HG03565 (cell line): ENCODE results near the gene CSF1.

Experiments used
- ATAC-seq: cut with Tn5 transposase; IDR thresholded peaks from one replicate; pipeline ENCODE4 v1.9.1; 2021; ENCODE audit warnings: mild to moderate bottlenecking, moderate library complexity; ENCODE audit not compliant: unreplicated experiment

Gene CSF1

DNA sequence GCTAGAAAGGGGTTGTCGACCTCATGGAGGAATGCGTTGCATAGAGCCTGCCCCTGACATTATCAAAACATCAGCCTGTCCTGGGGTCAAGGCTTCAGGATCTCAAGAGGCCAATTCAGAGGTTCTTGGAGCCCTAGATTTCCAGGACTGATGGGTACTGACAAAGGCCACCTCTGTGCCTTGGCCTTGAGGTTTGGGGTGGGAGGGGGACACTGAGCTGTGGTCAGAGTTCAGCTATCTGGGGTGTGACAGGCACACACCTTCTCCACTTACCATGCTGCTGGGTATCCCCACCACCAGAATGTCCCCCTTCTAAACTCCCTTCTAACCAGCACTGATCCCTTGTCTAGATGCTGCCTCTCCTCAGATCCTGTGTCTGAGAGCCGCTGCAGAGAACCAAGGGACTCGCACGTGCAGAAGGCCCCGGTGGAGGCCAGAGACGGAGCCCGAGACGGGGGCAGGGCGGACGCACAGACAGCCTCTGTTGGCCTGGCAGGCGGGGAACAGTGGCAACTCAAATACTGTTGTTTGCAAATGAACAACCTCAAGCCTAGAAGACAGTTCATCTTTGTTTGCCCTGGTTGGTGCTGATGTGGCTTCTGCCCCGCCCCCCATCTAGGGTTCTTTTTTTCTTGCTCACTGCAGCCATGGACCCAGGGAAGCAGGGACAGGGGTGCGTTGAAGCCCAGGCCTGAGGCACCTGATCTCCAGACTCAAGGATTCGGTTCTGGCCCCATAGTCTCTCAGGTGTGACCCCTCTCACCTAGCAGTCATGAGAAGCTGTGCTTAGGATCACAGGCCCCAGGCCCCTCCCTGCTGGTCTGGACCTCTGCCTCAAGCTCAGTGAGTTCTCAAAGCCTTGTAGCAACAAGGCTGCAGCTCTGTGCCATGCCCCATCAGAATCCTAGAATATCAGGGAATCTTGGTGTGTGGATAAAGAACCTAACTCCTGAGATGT is 28.1 kb upstream of the CSF1 start:
- ATAC-seq, result no peak

GRCh38 chr1:109883248-109883955 is 27.2 kb upstream of the CSF1 start:
- ATAC-seq, result no peak

- no peak for ATAC-seq
These were observed 26.3 kb upstream of the CSF1 start for GRCh38 chr1:109884242-109884891.

DNA sequence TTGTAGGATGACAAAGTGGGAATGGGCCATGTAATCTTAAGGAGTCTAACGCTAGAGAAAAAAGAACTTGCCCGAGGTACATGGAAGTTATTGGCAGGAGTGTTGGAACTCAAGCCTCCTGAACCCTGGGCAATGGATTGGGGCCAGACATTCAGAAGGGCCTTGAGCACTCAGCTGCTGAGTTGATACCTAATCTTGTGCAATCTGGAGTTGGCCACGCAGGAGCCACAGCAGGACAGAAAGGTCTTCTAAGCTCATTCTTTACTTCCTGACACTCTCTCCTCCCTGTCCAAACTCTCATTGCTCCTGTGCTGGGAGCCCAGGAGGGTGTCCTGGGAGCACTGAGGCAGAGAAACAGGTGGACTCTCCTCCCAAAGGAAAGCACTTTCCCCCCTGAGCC is 25.1 kb upstream of the CSF1 start:
- no peak for ATAC-seq

DNA sequence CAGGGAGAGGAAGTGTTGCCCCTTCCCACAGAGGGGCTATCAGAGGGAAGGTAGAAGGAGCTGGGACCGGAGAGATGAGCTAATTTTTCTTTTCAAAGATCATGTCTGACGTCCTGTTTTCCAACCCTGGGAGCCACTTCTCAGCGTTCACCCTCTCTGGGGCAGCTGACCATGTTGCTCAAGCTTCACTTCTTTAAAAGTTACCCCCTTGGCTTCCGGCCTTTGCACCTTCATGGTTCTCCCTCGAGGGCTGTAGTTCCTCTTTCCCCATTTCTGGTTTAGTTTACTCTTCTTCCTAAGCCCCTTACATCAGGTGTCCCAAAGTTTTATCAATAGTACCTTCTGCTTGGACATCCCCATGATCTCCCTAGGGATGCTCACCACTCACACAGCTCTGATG is 23.8 kb upstream of the CSF1 start:
- no peak for ATAC-seq

DNA sequence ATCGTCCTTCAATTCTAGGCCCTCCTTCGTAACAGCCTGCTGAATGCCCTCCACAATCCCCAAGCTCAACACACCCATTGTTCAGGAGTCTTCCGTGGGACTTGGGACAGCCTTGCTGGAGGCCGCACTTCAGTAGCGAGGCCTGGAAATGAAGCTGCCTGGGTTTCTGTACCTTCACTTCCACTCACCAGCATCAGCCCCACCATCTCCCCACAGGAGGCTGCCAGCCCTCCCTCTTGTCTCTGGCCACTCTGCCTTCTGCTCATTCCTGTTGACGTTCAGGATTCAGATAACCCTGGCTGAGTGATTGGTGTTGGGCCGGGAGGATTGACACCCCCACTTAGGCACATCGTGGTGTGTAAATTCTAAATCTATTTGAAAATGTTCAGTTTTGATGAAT is 23.4 kb upstream of the CSF1 start:
- ATAC-seq, result no peak

DNA sequence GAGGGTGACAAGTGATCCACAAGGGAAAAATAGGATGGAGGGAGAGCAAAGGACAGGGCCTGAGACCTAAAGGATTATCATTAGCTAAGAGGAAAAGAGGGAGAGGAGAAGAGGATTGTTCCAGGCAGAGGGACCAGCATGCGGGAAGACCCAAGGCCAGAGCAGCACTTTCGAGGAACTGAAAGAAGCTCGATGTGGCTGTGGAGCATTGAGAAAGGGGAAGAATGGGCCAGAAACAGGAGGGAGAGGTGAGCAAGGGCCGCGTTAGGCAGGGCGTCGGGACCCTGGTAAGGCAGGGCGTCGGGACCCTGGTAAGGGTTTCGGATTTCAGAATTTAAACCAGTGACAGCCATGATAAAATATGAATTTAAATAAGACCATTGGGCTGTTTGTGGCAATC is 22.8 kb upstream of the CSF1 start:
- no peak for ATAC-seq

DNA sequence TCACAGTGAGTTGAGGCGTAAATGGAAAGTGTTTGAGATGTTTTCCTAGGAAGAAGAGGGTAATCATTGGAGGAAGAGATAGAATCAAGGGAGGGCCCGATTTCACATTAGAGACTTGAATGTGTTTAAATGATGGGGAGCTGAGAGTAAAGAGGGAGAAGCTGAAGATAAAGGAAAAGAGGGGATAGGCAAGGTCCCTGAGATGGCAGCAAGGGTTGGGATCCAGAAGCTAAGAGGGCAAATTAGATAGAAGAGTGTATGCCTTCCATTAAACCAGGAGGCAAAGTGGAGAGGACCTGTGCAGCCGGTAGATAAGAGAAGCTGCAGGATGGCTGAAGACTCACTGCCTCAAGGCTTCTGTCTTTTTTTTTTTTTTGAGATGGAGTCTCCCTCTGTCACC is 21.6 kb upstream of the CSF1 start:
- no peak for ATAC-seq

GRCh38 chr1:109890115-109890953 is 20.3 kb upstream of the CSF1 start:
- no peak for ATAC-seq

- no peak for ATAC-seq
These were observed 18.7 kb upstream of the CSF1 start for GRCh38 chr1:109891930-109892329.

DNA sequence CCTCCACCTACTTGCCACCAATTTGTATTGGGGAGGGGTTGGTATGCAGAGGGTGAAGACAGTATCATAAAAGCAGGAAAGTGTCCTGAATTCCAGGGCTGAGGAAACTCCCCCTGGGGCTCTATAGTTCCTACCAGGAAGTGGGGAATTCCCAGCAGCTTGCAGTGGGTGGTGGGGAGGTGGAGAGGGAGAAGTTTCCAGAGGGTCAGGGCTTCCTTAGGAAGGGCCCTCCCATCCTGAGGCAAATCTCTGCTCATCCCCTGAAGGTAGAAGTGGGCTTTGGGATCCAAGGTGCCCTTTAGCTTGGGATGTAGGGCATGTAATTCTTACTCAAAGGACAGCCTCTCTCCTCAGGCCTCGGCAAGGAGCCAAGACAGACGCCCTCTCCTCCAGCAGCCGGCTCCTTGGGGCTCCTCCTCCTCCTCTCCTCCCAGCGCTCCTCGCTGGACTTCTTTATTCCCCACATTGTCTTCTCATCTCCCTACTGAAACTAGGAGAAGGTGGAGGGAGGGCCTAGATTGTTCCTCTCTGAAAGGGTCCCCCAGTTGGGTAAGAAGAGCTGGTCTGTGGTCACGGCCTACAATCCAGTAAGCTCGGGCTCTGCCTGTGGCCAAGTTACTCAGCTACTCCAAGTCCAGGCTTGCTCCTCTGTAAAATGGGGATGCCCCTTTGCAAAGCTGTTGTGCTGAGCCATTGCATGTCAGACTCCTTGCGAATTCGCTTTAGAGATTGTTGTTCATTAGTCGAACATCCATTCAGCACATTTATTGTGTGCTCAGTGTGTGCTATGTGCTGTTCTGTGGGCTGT is 17.9 kb upstream of the CSF1 start:
- ATAC-seq, result no peak

- ATAC-seq, result no peak
These were observed 17.0 kb upstream of the CSF1 start for GRCh38 chr1:109893532-109894171.

- peak; percentile 36 for ATAC-seq
These were observed 15.6 kb upstream of the CSF1 start for GRCh38 chr1:109894823-109895719.

GRCh38 chr1:109895720-109896504 is 14.7 kb upstream of the CSF1 start:
- no peak for ATAC-seq

DNA sequence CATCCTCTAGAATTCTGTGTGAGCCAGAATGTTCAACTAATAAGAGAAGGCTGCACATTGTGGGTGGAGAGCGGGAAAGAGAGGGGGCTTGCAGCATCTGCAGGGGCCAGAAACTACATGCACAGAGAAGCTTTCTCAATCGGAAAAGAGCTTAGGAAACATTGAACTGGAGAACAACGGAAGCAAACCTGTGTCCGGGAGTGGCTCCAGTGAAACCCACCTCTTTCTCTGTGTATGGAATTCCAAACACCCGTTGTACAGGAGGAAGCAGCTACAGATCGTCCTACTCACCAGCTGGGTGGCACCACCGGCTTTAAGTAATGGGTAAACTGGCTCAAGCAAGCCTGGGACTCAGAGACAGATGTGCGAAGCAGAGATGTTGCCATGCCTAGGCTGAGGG is 14.0 kb upstream of the CSF1 start:
- no peak for ATAC-seq

DNA sequence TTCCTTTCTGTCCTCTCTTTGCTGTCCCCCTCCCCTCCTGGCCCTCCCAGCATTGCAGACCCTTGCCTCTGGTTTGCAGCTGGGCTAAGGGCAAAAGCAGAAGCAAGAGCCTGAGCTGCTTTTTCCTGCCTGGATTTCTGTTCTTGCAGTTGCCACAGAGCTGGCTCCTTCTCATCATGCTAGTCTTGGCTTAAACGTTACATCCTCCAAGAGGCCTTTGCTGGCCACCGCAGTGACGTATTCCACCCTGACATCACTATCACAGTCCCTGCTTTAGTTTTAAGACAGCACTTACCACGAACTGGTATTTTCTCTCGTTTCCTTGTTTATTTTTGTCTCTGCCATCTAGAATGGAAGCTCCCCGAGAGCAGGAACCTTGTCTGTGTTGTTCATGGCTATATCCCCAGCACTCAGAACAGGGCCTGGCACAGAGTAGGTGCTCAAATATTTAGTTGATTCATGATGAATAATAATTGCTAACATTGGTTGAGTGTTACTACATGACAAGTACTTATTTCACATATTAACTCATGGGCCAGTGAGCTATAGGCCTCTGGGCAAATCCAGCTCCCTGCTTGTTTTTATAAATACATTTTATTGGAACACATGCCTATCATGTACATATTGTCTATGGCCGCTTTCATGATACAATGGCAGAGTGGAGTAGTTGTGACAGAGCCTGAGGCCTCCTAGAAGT is 13.2 kb upstream of the CSF1 start:
- no peak for ATAC-seq

- ATAC-seq, result no peak
These were observed 11.8 kb upstream of the CSF1 start for GRCh38 chr1:109898842-109899241.
